Limb (tissue), 2 donors: ENCODE measurements around the gene CHL1.

Experiments
- DNase-seq, 2 donors: peaks; one replicate each; pipeline ENCODE4 v3.0.0-alpha.2; 2016; ENCODE audit errors: extremely low spot score in 2 of 2

CHL1 gene

DNA sequence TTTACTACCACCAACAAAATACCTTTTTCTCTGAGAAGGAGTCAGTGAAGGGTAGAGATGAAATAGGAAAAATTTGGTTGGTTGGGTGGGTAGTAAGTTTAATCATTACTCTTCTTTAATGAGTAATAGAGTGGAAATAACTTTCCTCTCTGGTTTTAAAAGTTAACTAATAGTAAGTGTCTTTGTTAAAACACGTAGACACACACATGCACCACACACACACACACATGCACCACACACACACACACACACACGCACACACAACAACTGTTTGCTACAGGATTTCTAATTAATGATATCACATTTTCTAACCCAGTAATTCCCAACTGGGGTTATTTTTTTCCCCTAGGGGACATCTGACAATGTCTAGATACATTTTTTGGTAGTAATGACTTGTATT is 84.1 kb downstream of the CHL1 start:
- no peak for DNase-seq

DNA sequence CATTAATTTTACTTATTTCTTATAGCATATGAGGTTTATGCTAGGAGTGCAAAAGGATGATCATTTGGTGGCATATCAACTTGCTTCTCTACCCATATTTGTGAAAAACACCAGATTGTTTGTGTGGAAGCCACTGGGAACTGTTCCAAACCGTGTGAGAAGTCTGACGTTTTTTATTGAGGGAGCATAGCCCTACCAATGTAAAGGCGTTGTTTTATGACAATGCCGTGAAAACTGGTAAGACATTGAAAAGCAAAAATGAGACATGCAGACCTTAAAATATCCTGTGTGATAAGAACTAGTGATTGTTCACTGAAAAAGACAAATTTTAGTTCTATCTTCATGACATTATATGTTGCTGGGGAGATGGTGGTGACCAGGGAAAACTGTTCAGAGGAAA is 87.8 kb downstream of the CHL1 start:
- no peak for DNase-seq

DNA sequence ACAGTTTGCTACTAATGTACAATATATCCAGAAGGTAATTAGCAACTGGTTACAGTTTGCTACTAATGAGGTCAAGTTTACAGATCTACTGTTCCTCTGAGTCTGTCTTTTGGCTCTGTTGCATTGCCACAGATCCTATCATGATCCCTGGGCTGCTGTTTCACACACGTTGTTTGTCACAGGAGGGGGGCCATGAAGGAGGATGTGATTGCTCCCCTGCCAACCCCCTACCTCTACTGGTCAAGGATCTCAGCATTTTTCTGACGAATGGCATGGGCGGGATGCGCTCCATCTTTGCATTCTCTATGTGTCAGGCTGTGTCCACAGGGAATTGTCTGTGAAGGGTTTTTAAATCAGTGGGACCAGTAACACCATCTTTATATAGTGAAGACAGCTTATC is 91.9 kb downstream of the CHL1 start:
- DNase-seq = no peak

DNA sequence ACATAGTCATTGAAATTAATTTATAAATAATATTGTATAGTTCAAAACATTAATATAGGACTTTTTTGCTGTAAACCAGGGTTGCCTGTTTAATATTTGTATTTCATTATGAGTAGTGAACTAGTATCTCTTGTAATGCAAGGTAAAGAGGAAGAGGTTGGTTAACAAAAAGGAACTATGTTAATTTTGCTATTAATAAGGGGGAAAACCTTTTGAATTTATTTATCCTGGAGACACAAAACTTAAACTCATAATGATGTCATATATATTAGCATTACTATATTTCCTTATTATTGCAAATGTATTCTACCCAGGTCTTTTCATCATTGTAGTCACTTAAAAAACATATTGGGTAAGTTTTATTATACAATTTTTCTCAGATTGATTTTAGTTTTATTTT is 94.5 kb downstream of the CHL1 start:
- no peak for DNase-seq

DNA sequence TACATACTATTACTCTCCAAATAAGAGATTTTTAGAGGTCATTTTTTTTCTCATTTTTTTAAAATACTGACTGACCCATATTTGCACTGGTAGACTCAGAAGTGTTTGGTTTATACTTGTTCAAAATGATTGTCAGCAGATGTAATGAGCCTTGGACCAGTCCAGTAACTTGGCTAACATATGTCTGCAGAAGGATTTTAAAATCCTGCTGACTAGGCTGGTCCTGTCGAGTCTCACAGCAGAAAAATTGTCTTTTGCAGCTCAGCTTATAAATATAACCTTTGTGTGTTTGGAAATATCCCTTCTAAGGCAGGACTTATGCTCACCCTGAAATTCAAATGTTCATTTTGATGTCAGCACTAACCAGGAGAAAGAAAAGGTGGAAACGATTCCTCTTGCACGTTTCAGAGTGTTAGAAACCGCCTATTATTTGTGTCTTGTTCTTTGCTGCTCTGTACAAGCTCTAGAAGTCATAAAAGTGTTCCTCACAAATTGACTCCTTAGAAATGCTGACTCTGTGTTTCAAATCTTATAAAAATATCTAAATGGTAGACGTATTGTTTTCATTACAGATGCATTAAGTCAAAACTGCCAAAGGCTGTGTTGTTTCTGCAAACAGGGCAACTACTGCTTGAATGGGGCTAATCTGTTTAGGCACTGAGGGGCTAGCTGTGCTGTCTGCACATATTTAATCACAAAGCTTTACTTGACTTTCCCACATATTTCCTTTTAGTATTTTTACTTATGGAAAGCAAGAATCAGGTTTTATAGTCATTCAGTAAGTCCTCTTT is 95.3 kb downstream of the CHL1 start:
- no peak for DNase-seq

DNA sequence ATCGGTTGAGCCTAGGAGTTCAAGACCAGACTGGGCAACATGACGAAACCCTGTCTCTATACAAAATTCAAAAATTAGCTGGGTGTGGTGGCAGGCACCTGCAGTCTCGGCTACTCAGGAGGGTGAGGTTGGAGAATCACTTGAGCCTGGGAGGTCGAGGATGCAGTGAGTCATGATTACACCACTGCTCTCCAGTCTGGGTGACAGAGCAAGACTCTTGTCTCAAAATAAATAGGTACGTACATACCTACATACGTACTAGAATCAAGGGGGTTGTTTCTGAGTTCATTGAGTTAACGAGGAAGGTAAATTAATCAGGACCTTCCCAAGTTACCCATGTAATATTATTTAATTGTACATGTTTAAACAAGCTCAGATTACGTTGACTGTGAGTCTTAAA is 97.5 kb downstream of the CHL1 start:
- no peak for DNase-seq

DNA sequence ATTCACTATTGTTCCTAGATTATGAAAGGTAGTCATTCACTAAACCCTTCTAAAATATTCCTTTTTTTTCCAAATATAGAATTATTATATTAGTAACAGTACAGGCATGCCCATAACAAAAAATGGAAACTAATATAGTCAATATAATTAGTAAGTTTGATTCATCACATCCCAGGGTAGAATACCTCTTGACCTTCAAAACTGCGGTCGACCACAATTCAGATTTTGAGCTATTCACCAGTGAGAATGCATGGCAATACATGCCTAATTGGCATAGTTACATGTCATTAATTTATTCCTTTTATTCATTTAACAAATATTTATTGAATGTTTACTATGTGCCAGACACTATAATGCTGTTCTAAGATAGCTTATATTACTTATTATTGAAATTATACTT is 98.0 kb downstream of the CHL1 start:
- DNase-seq = no peak

DNA sequence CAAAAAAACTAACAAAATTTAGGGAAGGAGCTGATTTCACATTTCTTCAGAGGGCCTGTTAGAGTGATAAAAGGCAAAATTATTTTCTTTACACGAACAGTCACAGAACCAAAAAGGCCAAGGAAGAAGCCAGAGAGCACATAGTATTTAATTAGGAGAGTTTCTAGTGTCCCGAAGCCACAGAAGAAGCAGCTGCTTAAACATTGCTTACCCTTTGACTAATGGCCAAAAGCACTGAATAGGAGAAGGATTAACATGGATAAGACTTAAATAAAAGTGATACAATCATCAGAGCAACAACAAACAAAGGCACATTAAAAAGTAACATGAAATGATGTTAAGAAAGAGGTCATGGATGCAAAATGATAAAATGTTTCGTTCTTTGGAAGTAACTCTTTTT is 98.6 kb downstream of the CHL1 start:
- no peak for DNase-seq

DNA sequence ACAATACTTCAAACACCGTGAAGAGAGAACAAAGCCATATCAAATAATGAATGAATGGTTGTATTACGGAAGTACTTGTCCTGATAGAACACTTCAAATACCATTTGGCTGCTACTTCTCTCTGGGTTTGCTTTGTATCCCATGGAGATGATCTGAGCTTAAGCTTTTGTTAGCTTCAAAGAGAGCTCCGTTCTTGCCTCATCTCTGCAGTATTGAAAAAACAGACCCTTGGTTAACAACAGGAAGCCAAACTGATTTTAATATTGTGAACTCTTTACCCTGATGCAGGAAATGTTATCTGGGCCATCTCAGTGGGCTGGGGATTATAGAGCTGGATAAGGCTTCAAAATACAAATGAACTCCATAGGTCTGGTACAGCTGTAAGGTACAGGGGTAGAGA is 101.0 kb downstream of the CHL1 start:
- DNase-seq = no peak

DNA sequence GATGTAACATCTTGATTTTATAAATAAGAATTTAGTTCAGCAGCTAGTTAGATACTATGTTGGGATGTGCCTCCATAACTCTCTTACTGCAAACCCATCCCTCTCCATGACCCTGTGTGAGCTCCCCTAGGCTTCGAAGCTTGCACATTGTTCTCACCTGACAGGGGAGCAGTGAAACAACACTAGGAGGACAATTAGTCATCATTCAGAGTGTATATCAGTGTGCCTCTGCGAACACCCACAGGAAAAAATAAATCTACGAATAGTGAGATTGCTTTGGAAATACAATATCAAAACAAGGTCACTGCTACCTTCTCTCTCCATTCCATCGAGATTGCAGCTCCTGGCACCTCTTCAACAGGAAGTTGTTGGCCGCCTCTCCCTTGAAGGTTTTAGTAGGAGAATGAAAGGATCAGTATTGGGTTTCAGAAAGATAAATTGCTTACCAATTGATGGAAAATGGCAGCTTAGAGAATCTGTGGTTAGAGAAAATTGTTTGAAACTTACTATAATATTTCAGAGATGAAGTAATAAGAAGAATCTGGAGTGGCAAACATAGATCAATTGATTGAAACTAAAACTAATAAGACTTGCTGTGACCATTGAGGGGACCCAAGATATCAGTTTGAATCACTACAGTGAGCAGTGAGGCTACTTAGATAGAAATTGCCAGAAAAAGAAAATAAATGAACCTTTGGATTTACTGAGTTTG is 103.2 kb downstream of the CHL1 start:
- DNase-seq = no peak

DNA sequence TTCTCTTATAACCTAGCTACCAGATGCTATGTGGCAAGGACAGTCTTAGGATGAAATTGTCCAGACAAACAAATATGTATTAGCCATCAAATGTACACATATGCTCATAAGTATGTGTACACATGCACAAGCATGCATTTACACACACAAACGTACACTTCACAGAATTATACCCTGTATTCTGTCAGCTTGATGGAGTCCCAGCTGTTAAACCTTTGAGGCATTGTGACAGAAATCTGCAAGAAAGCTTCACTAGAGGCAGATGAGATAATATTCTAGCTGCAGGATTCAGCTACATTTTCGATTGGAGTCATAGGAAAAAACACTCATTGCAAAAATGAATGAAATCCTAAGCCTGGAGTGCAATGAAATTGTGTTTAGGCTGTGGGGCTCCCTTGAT is 110.6 kb downstream of the CHL1 start:
- no peak for DNase-seq

DNA sequence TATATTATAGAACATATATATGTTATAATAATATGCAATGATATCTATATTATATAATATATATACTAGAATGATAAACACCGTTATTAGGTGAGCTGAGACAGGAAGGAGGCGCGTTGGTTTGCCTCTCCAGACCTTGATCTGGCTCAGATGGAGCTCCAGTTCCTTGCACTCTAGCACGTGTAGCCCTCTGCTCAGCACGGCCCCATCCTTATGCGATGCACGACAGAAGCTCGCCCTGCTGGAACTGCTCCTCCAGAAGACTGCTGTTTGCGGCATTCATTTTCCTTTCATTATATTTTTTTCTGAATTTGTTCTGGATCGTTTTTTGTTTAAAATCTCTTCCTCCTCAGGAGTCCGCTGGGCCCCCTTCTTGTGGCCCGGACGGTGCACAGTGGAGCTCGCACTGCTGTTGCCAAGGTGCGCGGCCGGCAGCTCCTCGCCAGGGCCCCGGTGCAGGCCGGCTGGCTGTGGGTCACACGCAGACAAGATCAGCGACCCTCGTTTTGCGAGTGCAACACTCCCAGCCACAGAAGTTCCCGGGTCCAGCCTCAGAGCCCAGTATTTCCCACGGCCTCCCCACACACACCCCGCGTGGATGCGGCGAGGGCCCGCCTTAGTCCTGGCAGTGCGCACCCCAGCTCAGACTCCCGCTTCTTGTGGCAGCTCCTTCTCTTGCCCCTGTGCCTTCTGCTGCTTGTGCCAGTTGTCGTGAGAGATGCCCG is 112.2 kb downstream of the CHL1 start:
- peak in 1 of 2 donors; percentile 32 for DNase-seq

DNA sequence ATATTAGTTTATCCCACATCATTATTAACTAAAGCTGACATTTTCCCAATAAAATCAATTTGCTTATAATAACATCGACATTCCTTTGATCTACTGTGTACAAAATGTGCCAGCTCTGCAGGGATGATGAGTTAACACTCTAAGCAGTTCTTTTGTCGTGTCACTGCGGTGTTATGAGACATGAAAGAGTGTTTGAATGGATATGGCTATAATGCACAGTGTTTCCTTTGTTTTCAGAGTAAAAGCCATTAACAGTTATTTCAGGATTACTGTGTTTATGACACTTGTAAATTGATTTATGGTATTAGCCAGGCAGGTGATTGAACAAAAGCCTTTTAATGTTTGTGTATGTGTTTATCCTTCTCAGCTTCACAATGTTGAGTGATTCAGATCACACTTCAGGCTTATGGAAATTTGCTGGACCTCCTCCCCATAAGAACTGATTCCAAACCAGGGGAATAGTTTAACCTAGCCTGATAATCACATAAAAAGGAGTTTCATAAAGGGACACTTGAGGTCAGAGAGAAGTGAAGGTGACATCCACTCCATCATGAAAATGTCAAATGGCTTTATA is 115.7 kb downstream of the CHL1 start:
- no peak for DNase-seq

DNA sequence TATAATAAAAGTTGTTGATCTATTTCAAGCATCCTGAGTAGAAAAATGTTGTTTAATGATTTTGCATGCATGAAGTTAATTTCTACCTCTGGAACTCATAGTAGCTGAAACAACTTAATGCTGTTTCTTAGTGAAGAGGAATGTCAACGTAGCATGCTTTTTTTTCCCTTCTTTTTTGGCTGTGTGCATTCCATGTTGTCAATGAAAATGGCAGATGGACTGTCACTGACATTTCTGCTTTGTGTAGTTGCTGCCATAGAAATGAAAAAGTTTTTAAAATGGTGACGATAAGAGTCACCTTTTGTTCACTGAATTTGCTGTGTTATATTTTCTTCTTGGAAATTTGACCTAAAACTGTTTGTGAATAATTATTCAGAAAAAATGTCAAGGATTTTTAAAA is 116.3 kb downstream of the CHL1 start:
- no peak for DNase-seq

DNA sequence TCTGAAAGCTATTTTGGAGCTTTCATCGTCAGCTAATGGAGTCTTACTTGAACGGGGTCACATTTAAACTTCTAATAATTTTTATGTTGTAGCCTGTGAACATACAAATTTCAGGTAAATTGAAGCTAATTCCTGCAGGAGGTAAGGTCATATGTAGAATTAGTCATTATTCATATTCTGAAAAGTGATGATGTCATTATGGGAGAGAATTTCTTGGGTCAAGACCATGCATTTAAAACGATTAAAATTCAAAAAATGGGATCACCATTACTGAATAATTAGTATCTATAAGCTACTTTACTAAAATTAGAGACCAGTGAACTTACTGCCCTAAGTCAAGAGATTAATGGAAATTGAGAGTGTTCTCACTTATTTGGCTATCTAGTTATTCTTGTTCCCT is 120.4 kb downstream of the CHL1 start:
- no peak for DNase-seq

DNA sequence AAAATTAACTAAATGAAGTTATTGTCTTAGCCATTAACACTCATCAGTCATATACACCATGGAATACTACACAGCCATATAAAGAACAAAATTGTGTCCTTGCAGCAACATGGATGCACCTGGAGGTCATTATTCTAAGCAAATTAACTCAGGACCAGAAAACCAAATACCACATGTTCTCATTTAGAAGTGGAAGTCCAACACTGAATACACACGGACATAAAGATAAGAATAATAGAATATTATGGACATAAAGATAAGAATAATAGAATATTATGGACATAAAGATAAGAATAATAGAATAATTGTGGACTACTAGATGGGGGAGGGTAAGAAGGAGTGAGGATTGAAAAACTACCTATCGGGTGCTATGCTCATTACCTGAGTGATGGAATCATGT is 122.3 kb downstream of the CHL1 start:
- no peak for DNase-seq

DNA sequence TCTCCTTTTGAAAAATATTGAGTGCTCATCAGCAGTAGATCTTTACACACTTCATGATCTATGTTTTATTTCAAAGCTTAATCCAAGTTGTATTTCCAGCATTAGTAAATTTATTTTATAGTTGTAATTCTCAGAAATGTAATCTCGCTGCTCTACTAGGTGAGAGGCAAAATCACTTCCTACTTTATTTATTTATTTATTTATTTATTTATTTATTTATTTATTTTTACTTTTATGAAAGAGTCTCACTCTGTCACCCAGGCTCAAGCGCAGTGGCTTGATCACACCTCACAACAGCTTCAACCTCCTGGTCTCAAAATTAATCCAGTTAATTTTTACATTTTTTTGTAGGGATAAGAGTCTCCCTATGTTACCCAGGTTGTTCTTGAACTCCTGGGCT is 127.9 kb downstream of the CHL1 start:
- no peak for DNase-seq

DNA sequence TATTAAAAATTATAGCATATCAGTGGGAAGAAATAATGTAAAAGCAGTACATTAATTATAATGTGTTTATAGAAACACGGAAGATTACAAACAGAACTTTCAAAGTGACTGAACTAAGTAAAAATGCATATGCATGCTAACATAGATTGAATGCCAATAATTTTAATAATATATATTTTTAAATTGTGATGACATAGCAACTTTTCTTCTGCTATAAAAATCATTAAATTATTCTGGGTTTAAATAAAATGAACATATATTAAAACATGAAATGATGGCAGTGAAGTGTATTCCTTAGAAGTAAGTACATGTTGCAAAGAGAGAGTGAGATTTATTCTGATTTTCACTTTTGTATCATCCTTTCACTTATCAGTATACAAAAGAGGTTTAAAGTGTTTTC is 128.9 kb downstream of the CHL1 start:
- no peak for DNase-seq

DNA sequence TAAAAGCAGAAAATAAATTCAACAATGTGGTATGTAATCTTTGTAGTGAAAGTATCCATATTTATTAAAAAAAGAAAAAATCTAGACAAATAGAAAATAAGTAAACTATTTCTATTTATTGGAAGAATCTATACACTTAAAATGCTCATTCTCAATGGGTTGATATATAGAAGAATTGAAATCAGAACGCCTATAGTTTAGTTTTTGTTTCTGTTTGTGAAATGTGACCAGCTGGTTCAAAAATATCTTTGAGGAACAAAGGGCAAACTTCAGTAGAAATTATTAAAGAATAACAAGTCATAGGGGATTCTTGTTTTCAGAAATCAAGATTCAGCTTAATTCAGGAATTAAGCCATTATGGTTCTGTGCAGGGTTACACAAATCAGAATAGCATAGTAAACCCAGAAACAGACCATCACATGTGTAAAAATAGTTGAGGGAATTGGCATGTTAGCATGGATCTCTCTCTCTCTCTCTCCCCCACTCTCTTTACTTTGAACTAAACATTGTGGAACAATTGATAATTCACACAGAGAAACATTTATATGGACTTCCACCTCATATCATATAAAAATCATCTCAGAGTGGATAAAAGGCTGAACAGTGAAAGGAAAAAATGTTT is 134.0 kb downstream of the CHL1 start:
- DNase-seq = no peak

DNA sequence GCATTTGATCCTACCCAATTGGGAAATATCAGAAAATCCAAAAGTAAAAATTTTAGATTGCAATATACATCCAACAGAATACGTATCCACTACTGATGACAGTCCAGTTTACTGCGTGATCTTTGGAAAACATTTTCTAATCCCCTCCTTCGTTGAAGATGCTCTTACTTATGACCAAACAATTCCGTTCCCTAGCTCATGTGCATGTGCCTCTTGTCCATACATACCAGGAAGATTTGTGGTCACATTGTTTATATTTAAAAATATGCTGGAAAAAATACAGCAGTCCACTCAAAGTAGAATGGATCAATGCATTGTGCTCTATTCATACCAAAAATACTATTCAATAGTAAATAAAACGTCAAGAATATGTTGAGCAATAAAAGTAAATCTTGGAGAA is 135.3 kb downstream of the CHL1 start:
- DNase-seq = no peak

DNA sequence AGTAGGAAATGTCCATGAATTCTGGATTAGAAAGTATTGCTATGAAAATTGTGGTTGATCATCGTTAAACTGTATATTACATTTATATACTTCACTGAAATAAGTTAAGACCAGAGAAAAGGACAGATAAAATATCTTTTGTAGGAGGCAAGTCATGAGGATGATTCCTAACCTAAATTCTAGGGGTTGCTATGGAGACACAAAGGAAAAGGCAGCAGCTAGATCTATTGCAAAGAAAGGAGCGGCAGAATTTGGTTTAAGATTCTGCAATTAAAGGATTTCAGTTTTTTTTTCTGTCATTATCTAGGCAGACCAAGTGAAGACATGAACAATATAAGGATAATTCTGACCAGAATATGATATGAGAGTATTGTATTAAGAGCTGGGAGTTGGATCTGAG is 136.1 kb downstream of the CHL1 start:
- DNase-seq = no peak

DNA sequence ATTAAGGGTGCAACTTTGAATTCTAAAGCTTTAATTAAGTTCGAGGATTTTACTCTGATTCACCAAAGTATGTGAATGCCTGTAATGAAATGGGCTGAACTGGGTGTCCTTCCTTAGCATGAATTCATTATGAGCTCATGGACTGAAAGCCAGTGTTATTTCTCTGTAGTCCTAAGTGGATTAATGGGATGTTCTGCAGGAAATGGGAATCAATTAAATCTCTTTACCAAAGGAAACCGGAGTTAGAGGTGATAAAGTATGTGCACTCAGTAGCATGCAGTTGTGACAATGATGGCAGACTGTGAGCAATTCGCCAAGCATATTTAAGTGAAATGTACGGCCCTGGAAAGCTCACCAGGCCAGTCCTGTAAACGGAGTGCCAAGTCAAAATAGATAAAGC is 138.7 kb downstream of the CHL1 start:
- no peak for DNase-seq
